Activated T-cell treated with anti-CD3 and anti-CD28 coated beads, Interleukin-2, amount 50 U/mL, for 4 hours (primary cell): ENCODE results near the gene OR10P1. TPM values are rescaled to one million over a fixed set of nuclear protein-coding genes. Genes with fewer than 3 reads are reported as not detected.

Source experiments
- ATAC-seq, 2 donors: fragments of 200-7000 bp; cut with Tn5 transposase; one replicate each; pipeline ENCODE4 v1.10.0; 2021
- DNase-seq: peaks from one replicate; pipeline ENCODE4 v3.0.0-alpha.2; 2020
- H3K27me3 Mint-ChIP-seq: one replicate; pipeline ENCODE4 v1.8.0; 2021; ENCODE audit warnings: low read depth, mixed read lengths
- H3K36me3 Mint-ChIP-seq: one replicate; pipeline ENCODE4 v1.8.0; 2022; ENCODE audit warnings: mixed read lengths; ENCODE audit not compliant: insufficient read depth
- H3K4me1 Mint-ChIP-seq: one replicate; pipeline ENCODE4 v1.8.0; 2021; ENCODE audit warnings: low read depth, mixed read lengths
- H3K4me3 Mint-ChIP-seq: one replicate; pipeline ENCODE4 v1.8.0; 2021; ENCODE audit warnings: mild to moderate bottlenecking, moderate library complexity, mixed read lengths
- H3K9me3 Mint-ChIP-seq: one replicate; pipeline ENCODE4 v1.8.0; 2021; ENCODE audit warnings: mixed read lengths
- total RNA-seq, 3 donors: library from RNA; stranded (reverse); gene quantifications; one replicate each; pipeline ENCODE4 v1.2.1, GENCODE V29; 2021

Gene OR10P1
- total RNA-seq, 3 donors from 2014 or later = not detected

- Mint-ChIP-seq H3K4me3 (no peak overlapping the region), H3K9me3 (no peaks in the 10 kb centered on the region), H3K4me1 (peaks cover 22% of the 10 kb centered on the region), H3K27me3 (peaks cover 10% of the 10 kb centered on the region), H3K36me3 (no peaks in the 10 kb centered on the region)
- no peak for DNase-seq
- ATAC-seq = no peak
Measured at GRCh38 chr12:55685671-55686070, 49.0 kb downstream of the OR10P1 start.

DNA sequence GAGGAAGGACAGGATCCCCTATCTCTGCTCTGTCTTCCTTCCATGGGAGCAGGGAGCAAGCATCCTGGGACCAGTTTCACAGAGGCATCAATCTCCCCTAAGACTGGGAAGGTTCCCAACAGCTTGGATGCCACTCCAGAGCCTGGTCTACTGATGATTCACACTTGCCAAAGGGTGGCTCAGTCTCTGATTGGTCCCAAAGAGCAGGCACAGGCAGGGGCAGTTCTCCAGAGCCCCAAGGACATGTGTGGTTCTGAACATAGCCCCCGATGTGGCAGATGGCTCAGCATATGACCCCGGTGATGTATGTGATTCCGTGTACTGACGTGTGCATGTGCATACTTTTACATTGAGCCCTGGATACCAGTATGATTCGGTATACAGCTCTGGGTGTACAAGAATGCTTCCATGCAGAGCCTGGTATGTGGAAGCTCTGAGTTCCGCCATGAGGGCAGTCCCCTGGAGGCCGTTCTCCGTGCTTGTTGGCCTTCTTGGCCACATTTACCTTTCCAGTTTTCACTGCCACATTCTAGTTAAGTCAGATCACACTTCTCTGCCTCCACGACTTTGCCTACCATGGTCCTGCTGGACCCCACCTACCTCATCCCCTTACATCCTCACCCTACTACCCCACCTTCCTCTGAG is 49.8 kb downstream of the OR10P1 start:
- ATAC-seq (no peak), DNase-seq (no peak)
- no peaks in the 10 kb centered on the region for H3K36me3 Mint-ChIP-seq
- H3K27me3 Mint-ChIP-seq = peaks cover 5% of the 10 kb centered on the region
- no peak overlapping the region for H3K4me3 Mint-ChIP-seq
- H3K4me1 Mint-ChIP-seq = peaks cover 15% of the 10 kb centered on the region
- no peaks in the 10 kb centered on the region for H3K9me3 Mint-ChIP-seq

Other genes starting within 250 kb of the OR10P1 start
- not detected for gene OR6C65, start 236.4 kb upstream of the OR10P1 start, total RNA-seq
- gene OR6C76, start 210.6 kb upstream of the OR10P1 start, total RNA-seq = not detected
- gene OR6C2, start 192.8 kb upstream of the OR10P1 start, total RNA-seq = not detected
- gene OR6C70, start 166.8 kb upstream of the OR10P1 start, total RNA-seq = not detected
- not detected for gene OR6C68, start 144.5 kb upstream of the OR10P1 start, total RNA-seq
- not detected for gene OR6C4, start 87.3 kb upstream of the OR10P1 start, total RNA-seq
- under 1 TPM in 1 of 3 donors, not detected in 2; 0.15 TPM for gene OR2AP1, start 64.4 kb upstream of the OR10P1 start, total RNA-seq
- 1 to 10 TPM in 2 of 3 donors, under 1 TPM in 1; 0.91 to 1.4 (median 1.3) TPM for gene ITGA7, start 71.0 kb downstream of the OR10P1 start, total RNA-seq
- 10 to 100 TPM; 60.7 to 65.7 (median 61.7) TPM for gene BLOC1S1, start 79.2 kb downstream of the OR10P1 start, total RNA-seq
- gene RDH5, start 83.5 kb downstream of the OR10P1 start, total RNA-seq = 1 to 10 TPM; 3.9 to 7.4 (median 5.1) TPM
- gene CD63, start 92.1 kb downstream of the OR10P1 start, total RNA-seq = 100 to 1,000 TPM; 158 to 177 (median 177) TPM
- gene GDF11, start 106.2 kb downstream of the OR10P1 start, total RNA-seq = 10 to 100 TPM; 12.3 to 15.5 (median 14.5) TPM
- gene SARNP, start 180.8 kb downstream of the OR10P1 start, total RNA-seq = 10 to 100 TPM; 65.8 to 78.5 (median 69.6) TPM
- 10 to 100 TPM; 45.9 to 57.0 (median 49.9) TPM for gene ORMDL2, start 181.1 kb downstream of the OR10P1 start, total RNA-seq
- gene DNAJC14, start 192.7 kb downstream of the OR10P1 start, total RNA-seq = 10 to 100 TPM; 32.4 to 38.2 (median 33.5) TPM
- not detected for gene MMP19, start 206.0 kb downstream of the OR10P1 start, total RNA-seq